Adrenal gland (tissue), 19 donors: ENCODE results near the gene TMEM62. TPM values are rescaled to one million over a fixed set of nuclear protein-coding genes. Genes with fewer than 3 reads are reported as not detected.

Source experiments
- DNase-seq, 7 donors: peaks; one replicate each; pipeline ENCODE4 v3.0.0-alpha.2; 2019 to 2020
- H3K27ac ChIP-seq, 5 donors: fragments of 200-600 bp; sonication (generic) in 4 of 5; 1 replicate in 3 of 5; 2 replicates in 2 of 5; pipeline versions ENCODE4 v1.5.1 to v1.8.0; 2016 to 2020; ENCODE audit warnings: mild to moderate bottlenecking in 1 of 5
- H3K27me3 ChIP-seq: fragments of 200-600 bp; 2 replicates; pipeline ENCODE4 v1.8.0; 2021
- H3K36me3 ChIP-seq, 2 donors: fragments of 200-600 bp; replicated peaks in 1 of 2; 1 replicate in 1 of 2; 2 replicates in 1 of 2; pipeline versions ENCODE4 v1.5.1 to v1.8.0; 2018 to 2022
- H3K4me1 ChIP-seq, 2 donors: fragments of 200-600 bp; replicated peaks in 1 of 2; 1 replicate in 1 of 2; 2 replicates in 1 of 2; pipeline versions ENCODE4 v1.5.1 to v1.8.0; 2018 to 2021
- H3K4me3 ChIP-seq, 4 donors: fragments of 200-600 bp; sonication (generic) in 3 of 4; one replicate each; pipeline ENCODE4 v1.5.1; 2016 to 2018
- H3K9me3 ChIP-seq, 3 donors: fragments of 200-600 bp; sonication (generic) in 1 of 3; replicated peaks in 1 of 3; 1 replicate in 2 of 3; 2 replicates in 1 of 3; pipeline versions ENCODE4 v1.5.1 to v1.8.0; 2016 to 2021
- POLR2A ChIP-seq, 2 donors: fragments of 450-650 bp; IDR thresholded peaks; one replicate each; pipeline ENCODE4 v1.6.1; 2017; ENCODE audit warnings: antibody characterized with exemption in 2 of 2, mild to moderate bottlenecking in 2 of 2, moderate library complexity in 1 of 2
- WGBS, 4 donors: extraction: QIAGEN DNeasy Blood & Tissue Kit in 2 of 4; methylation state at CpG; one replicate each; pipeline versions ENCODE4 v1.1.5 to v1.1.7; 2013 to 2017; 5-methylcytosine and 5-hydroxymethylcytosine counted together
- intact Hi-C, 2 donors: fragments of 100-400 bp; cut with DNase I; formaldehyde crosslinking; loops; one replicate each; pipeline versions ENCODE4 v1.14.1 to v1.15.0; 2022 to 2023
- long read RNA-seq, 10 donors: library from polyadenylated mRNA in 3 of 10; unstranded in 2 of 10; stranded (forward) in 1 of 10; transcript quantifications; one replicate each; pipeline ENCODE4 v2.0.0 and lab custom pipeline, GENCODE V29; 2021 to 2026
- polyA plus RNA-seq, 3 donors: library from polyadenylated mRNA; stranded (reverse); fragments of 200-250 nt in 2 of 3; fragments of 350-450 nt in 1 of 3; fragmentation: Illumina TruSeq in 1 of 3; extraction: RNeasy Lipid Tissue Mini Kit (QIAGEN cat#74804) in 1 of 3; gene quantifications; one replicate each; pipeline ENCODE4 v1.2.3, GENCODE V29; 2013 to 2014
- total RNA-seq, 9 donors: library from RNA; depleted of rRNA in 4 of 9; stranded (reverse); fragments of >200 nt in 4 of 9; fragments of 120-200 nt in 1 of 9; fragmentation: NEBNext Ultra II Directional in 1 of 9; extraction: Animal tissue kit (Norgen Biotek cat#: 25700) in 1 of 9; gene quantifications; one replicate each; pipeline versions ENCODE4 v1.1.0 to v1.2.4, GENCODE V29; 2013 to 2023
- TF ChIP-seq, protein P1 (sequence below), 6 experiments: fragments of 450-650 bp in 4 of 6; fragments of 200-600 bp in 2 of 6; sonication (generic) in 1 of 6; IDR thresholded peaks; 1 replicate in 5 of 6; 2 replicates in 1 of 6; pipeline versions ENCODE4 v1.5.1 to v1.8.0; 2016 to 2021; ENCODE audit warnings: antibody characterized with exemption in 6 of 6, mild to moderate bottlenecking in 2 of 6, moderate library complexity in 1 of 6
- donor health status: healthy with polysubstance abuse.
- donor health status: Bipolar disorder and iron deficiency.
- donor health status: DM: yes; HTN: yes; CAD: no.
- donor health status: DM: no; HTN: no; CAD: no.
- donor health status: DM: no; HTN: no; CAD: no.
- donor health status: DM: yes; HTN: yes; CAD: no.

The TMEM62 gene
- total RNA-seq = 10 to 100 TPM; 11.3 to 25.9 (median 18.4) TPM
- polyA plus RNA-seq = 10 to 100 TPM; 17.5 to 21.9 (median 18.4) TPM
- long read RNA-seq, donor 1, partial matches to known transcripts = 0 of 3 reads
- long read RNA-seq, donor 1, other reads (novel, unspliced or antisense) = 0 of 3 reads
- long read RNA-seq, donor 2, partial matches to known transcripts = 5 of 7 reads
- long read RNA-seq, donor 2, other reads (novel, unspliced or antisense) = 0 of 7 reads
- long read RNA-seq, donor 3, partial matches to known transcripts = 0 of 2 reads
- long read RNA-seq, donor 3, other reads (novel, unspliced or antisense) = 0 of 2 reads
- long read RNA-seq, donor 4, partial matches to known transcripts = 1 of 3 reads
- long read RNA-seq, donor 4, other reads (novel, unspliced or antisense) = 2 of 3 reads
- long read RNA-seq, donor 5, transcript TMEM62-201 (14 exons, 2,771 nt) = major isoform, 10 of 24 reads
- long read RNA-seq, donor 5, partial matches to known transcripts = 0 of 24 reads
- long read RNA-seq, donor 5, other reads (novel, unspliced or antisense) = 14 of 24 reads
- long read RNA-seq, donor 6, partial matches to known transcripts = 0 of 1 reads
- long read RNA-seq, donor 6, other reads (novel, unspliced or antisense) = 1 of 1 reads
- long read RNA-seq, donor 7, partial matches to known transcripts = 0 of 2 reads
- long read RNA-seq, donor 7, other reads (novel, unspliced or antisense) = 0 of 2 reads
- long read RNA-seq, donor 8, partial matches to known transcripts = 0 of 1 reads
- long read RNA-seq, donor 8, other reads (novel, unspliced or antisense) = 0 of 1 reads
- long read RNA-seq, donor 9, partial matches to known transcripts = 0 of 3 reads
- long read RNA-seq, donor 9, other reads (novel, unspliced or antisense) = 0 of 3 reads
- long read RNA-seq, donor 10 = 0 reads

GRCh38 chr15:43133430-43134156 lies at the start of gene TMEM62:
Gene TMEM62, plus strand, starts transcription at chr15:43133586. Its CDS starts 217 bp downstream, at chr15:43133803.
- intact Hi-C loops = no loop called here
- TF ChIP-seq, protein P1, sequence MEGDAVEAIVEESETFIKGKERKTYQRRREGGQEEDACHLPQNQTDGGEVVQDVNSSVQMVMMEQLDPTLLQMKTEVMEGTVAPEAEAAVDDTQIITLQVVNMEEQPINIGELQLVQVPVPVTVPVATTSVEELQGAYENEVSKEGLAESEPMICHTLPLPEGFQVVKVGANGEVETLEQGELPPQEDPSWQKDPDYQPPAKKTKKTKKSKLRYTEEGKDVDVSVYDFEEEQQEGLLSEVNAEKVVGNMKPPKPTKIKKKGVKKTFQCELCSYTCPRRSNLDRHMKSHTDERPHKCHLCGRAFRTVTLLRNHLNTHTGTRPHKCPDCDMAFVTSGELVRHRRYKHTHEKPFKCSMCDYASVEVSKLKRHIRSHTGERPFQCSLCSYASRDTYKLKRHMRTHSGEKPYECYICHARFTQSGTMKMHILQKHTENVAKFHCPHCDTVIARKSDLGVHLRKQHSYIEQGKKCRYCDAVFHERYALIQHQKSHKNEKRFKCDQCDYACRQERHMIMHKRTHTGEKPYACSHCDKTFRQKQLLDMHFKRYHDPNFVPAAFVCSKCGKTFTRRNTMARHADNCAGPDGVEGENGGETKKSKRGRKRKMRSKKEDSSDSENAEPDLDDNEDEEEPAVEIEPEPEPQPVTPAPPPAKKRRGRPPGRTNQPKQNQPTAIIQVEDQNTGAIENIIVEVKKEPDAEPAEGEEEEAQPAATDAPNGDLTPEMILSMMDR (IDR thresholded peaks at IDR 0.05) = peak in 2 of 6 experiments; percentile 8 to 17
- peak; percentile 75 to 89 for TF ChIP-seq POLR2A (IDR thresholded peaks at IDR 0.05)
- Histone ChIP-seq H3K4me3 (peak within 1 kb of the TSS; percentile 46 to 99 (median 92)), H3K4me1 (peaks cover 5 to 22% of the 10 kb centered on the region in 2 donors), H3K27me3 (no peaks in the 10 kb centered on the region), H3K9me3 (no peaks in the 10 kb centered on the region), H3K36me3 (peaks cover 0 to 10% of the 10 kb centered on the region in 2 donors), H3K27ac (peak within 1 kb of the TSS in 4 of 5 donors; percentile 41 to 93 (median 84))
- WGBS, 4 donors = 0% methylated on average over 12 to 66 of the region's 66 CpGs
- peak; percentile 84 to 95 (median 89) for DNase-seq

DNA sequence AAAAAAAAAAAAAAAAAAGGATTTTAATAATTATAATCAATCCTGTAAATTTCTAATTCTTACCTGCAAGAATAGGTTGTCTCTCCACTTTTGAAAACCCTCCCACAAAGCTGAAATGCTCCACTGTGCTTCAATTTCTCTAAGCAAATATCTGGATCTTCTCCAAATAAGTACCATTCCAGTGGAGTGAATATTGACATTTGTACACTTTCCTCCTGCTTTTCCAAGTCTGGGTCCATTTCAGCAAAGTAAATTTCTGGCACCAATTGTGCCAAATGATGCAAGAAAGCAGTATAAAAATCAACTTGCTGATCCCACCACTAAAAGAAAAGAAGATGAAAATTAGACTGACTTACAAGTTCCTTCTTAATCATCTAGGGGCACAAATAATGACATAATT lies 47.5 kb upstream of the TMEM62 start:
- Histone ChIP-seq H3K4me1 (peaks cover 0 to 12% of the 10 kb centered on the region in 2 donors), H3K36me3 (peaks cover 0 to 12% of the 10 kb centered on the region in 2 donors), H3K27ac (no peak overlapping the region), H3K4me3 (no peak overlapping the region), H3K9me3 (no peaks in the 10 kb centered on the region), H3K27me3 (no peaks in the 10 kb centered on the region)
- no peak for DNase-seq
- intact Hi-C loops = no loop called here
- no peak for TF ChIP-seq POLR2A (IDR thresholded peaks at IDR 0.05)
- TF ChIP-seq, protein P1 (IDR thresholded peaks at IDR 0.05) = no peak

- intact Hi-C loops = no loop called here
- Histone ChIP-seq H3K36me3 (peaks cover 0 to 10% of the 10 kb centered on the region in 2 donors), H3K27ac (no peak overlapping the region)
Measured at GRCh38 chr15:43086551-43086950, 46.8 kb upstream of the TMEM62 start.

More at GRCh38 chr15:43086551-43086950, 46.8 kb upstream of the TMEM62 start:
- WGBS, 4 donors = 54 to 66% (median 60%) methylated on average over 1 of the region's 1 CpG
- no peak for DNase-seq
- Histone ChIP-seq H3K4me1 (peaks cover 0 to 12% of the 10 kb centered on the region in 2 donors), H3K27me3 (no peaks in the 10 kb centered on the region), H3K4me3 (no peak overlapping the region), H3K9me3 (no peaks in the 10 kb centered on the region)
- TF ChIP-seq, protein P1 (IDR thresholded peaks at IDR 0.05) = no peak
- TF ChIP-seq POLR2A (IDR thresholded peaks at IDR 0.05) = no peak
